Measurements from ENCODE around the gene PDGFB.

PDGFB gene

DNA sequence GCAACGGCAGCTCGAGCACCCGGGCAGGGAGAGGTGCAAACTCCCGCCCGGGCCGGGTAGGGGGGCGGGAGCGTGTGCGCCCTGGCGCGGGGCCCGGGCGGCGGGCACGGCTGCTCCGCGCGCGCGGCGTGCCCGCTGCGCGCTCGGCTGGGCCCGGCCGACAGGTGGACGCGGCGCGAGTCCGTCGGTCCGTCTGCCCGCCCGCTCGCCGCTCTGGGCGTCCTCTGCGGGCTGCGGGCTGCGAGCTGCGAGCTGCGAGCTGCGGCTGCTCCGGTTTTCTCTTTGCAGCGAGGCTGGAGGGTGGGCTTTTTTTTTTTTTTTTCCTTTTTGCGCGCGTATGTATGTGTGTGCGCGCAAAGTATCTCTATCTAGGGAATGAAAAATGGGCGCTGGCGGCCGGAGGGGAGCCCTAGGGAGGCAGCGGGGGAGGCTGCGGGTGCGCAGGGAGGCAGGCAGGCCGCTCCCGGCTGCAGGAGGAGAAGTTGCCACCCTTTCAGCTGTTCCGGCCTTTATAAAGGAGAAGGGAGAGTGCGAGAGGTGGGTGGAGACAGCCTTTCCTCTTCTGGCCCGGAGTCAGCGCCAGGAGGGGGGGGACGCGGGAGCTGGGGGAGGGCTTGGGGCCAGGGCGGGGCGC, at the start of gene PDGFB:
PDGFB (minus strand) TSS at position 487 of the 634 bp plus-strand sequence. CDS start 1,019 bp downstream, outside the sequence.
- no peak for FAIRE-seq

DNA sequence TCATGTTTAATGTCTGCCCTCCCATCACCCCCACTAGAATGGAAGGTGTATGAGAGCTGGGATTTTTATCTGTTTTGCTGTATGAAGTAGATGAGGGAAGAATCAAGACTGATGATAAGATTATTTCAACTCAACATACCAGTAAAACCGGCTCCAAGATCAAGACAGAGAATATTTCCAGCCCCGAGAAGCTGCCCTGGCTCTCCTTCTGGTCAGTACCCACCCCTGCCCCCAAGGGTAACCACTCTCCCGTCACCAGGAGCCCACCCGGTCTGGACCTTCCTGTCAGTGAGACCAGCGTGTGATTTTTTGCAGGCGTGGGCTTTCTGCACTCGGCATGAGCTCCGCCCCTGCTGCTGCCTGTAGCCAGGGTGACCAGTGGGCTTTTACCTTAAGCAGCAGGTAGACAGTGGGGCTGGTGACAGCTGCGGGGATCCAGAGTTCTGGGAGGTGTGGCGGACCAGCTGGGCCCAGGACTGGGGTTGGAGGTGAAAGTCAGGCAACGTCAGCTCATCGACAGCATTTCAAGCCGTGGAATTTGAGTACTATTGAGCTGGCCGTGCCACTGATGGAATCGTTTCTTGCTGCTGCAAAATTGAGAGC, 49.1 kb upstream of the PDGFB start:
- FAIRE-seq, result no peak

DNA sequence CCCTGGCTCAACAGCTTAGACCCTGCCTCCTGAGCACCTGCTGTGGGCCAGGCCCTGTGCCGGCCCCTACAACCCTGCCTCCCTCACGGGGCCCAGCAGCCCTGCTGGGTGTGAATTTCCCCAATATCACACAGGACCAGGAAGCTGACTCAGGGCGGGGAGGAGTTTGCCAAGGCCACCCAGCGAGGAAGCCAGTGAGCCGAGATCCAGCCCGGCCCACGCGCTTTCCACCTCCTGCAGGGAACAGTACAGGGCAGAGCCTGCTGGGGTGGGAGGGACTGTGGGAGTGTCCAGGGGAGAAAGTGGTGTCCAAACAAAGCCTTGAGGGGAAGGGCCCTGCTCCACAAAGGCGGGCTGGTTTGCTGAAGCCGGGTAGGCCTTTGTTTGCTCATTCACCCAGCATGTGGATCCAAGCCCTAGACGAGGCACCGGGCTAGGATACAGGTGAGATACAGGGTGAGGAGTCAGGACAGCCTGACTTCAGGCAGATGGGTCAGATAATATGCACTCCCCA, 47.8 kb upstream of the PDGFB start:
- FAIRE-seq, result no peak

DNA sequence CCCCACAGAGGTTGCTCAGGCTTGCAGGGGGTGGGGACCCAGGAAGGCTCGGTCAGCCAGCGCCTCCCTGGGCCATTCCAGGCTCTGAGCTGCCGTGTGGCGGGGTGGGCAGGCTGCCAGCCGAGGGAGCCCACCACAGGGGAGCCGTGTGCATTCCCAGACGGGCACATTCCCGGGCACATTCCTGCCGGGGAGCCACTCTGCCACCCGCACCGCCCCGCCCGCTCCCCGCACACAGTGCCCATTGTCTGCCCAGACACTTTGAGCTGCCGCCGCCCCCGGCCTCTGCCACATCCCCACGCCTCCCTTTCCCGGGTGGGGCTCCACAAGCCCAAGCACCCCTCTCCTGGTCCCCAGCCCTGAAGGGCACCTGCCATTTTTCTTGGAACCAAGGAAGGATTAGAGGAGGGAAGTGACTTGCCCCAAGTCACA, 47.3 kb upstream of the PDGFB start:
- no peak for FAIRE-seq

DNA sequence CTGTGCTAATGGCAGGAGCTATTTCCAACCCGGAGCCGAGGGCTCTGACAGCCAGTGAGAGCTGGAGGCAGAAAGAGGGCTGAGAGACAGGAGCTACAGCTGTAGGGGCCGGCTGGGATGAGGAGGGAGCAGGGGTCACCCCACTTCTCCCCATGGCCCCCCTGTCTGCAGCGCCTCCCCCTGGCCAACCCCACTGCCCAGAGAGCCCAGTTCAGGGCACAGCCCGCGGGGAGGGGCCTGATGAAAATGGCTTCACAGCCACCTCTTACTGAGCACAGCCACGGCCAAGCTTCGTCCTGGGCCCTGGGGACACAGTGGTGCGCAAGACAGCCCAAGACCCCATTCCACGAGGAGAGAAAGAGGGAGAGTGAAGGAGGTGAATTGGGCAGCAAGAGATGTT, 46.7 kb upstream of the PDGFB start:
- FAIRE-seq, result no peak

GRCh38 chr22:39290724-39291161, 46.0 kb upstream of the PDGFB start:
- no peak for FAIRE-seq

DNA sequence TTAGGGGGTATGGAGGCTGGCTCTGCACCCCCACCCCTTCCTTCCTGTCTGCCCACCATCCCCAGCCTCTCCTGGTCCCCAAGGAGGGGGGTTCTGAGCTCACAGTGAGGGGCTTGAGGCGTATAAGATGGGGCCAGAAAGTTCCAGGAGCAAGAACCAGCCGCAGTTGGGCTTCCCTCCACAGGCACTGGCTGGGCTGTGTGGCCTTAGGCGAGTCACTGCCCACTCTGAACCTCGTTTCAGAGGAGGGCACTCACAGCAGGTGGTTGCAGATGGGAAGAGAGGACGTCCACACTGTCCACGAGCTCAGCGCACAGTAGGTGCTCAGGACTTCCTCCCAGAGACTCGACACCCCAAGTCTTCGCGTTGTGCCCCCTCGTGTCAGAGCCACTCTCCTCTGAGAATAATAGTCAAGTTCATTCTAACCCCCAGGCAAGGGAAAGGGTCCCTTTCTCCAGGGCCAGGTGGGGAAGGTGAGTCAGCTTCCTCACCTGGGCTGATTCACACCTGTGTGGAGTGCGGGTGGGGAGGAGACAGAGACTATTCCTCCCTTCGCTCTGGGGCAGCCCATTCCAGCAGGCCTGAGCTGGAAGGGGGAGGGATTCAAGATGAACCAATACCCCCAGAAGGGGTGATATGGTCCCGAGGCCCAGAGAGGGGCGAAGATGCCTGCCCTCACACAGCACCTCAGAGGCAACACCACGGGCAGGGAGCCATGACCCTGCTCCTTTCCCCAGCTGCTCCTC, 45.4 kb upstream of the PDGFB start:
- FAIRE-seq, result no peak

GRCh38 chr22:39289533-39289932, 44.8 kb upstream of the PDGFB start:
- no peak for FAIRE-seq

GRCh38 chr22:39288135-39288898, 43.5 kb upstream of the PDGFB start:
- FAIRE-seq, result no peak

GRCh38 chr22:39287076-39287725, 42.4 kb upstream of the PDGFB start:
- no peak for FAIRE-seq

GRCh38 chr22:39284983-39285382, 40.2 kb upstream of the PDGFB start:
- no peak for FAIRE-seq

DNA sequence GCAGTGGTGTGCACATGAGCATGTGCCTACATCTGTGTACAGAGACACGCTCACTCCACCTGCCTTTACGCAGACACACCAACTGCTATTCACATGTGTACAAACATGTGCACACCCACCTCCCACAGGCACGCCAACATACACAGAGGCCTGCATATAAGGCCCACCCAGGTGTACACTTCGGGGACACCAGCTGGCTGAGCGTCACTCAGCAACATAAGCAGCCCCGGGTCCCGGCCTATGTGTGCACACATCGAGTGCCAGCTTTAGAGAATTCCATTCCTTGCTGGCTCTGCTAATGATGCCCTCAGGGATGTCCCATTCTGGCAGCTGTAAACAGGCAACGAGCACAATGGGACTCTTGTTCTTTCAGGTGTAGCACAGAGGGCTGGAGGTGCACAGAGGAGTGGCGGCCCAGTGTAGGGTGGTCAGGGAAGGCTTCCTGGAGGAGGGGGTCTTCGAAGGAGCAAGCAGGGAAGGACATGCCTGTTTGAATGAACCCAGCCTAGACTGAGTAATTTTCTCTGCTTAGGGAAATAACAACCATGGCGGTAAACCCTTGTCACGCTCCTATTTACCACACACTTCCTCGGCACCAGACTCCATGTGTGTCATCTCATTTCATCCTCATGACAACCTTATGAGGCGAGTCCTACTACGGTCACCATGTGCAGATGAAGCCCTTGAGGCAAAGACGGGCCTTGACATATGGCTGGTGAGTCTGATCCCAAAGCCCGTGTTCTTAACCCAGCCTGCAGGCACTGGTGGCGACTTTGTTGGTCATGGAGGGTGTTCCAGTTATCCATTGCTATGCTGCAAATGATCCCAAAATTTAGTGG, 39.6 kb upstream of the PDGFB start:
- FAIRE-seq, result no peak

- FAIRE-seq, result no peak
Observed at GRCh38 chr22:39283322-39284141, 38.8 kb upstream of the PDGFB start.

GRCh38 chr22:39282645-39283321, 38.0 kb upstream of the PDGFB start:
- FAIRE-seq, result no peak

DNA sequence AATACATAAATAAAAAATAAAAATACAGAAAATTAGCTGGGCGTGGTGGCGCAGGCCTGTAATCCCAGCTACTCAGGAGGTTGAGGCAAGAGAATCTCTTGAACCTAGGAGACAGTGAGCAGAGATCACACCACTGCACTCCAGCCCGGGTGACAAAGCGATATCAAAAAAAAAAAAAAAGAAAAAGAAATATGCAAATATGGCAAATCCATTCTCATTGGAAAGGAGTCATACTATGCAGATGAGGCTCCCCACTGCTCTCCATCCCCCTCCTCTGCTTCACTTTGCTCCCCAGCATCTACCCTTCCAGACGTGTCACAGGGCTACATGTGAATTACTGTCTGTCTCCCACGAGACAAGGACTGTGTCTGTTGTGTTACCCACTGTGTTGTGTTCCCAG, 36.3 kb upstream of the PDGFB start:
- no peak for FAIRE-seq

DNA sequence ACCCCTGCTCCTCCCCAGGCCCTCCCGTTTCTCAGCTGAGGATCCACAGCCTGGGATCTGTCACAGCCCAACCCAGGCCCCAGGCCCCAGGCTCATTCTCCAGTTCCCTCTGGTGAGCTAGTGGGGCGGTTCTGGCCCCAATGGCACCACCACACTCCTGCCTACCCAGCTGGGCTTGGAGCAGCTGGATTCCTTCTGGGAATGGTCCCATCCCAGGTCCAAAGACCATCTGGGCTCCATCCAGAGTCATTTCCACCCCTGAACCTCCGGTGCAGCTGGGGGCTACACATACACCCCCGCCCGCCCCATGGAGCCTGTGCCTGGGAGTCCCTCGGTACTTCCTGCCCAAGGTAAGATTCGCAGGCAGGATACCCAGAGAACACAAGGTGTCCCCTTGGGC, 35.5 kb upstream of the PDGFB start:
- no peak for FAIRE-seq

DNA sequence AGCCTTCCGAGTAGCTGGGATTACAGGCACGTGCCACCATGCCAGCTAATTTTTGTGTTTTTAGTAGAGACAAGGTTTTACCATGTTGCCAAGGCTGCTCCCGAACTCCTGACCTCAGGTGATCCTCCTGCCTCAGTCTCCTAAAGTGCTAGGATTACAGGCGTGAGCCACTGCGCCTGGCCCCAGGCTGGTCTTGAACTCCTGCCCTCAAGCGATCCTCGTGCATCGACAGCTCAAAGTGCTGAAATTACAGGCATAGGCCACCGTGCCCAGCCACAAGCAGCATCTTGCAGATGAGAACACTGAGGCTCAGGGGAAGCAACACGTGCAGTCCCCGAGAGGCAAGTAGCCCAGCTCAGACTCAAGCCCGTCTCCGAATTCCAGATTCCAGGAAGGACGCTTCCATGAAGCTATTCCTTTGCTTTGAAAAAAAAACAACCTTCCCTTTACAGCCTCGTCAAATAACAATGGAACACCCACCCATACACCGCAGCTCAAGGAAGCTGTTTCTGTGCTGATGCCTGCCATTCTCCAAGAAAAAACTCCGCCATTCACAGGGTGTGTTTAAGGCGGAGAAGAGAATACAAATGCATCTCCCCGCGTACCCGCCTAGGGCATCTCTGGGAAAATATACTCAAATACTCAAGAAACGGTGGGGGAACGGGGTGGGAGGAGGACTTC, 34.5 kb upstream of the PDGFB start:
- FAIRE-seq, result no peak

DNA sequence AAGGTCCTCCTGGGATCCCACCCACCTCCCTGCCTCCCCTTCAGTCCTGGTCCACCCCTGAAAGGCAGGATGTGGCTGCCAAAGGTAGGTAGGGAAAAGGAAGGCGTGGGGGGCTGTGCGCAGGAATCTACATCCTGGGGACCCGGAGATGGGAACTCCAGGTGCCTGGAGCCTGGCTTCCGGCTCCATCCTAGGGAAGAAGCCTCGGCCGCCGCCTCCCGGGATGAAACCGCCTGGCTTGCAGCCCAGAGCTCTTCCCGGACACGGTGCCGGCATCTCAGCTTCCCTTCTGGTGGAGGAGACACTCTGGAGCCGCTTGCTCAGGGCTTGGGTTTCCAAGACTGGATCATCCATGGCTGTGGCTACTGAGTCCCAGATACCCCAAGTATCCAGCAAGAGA, 33.3 kb upstream of the PDGFB start:
- FAIRE-seq, result no peak

GRCh38 chr22:39277142-39277607, 32.4 kb upstream of the PDGFB start:
- FAIRE-seq, result no peak
